ENCODE measurements around the gene TAF1C. TPM values are rescaled to one million over a fixed set of nuclear protein-coding genes. Genes with fewer than 3 reads are reported as not detected.

Gene TAF1C
- total and polyA plus RNA-seq, 10 donors: 31.4 to 133 (median 73.6) TPM

DNA sequence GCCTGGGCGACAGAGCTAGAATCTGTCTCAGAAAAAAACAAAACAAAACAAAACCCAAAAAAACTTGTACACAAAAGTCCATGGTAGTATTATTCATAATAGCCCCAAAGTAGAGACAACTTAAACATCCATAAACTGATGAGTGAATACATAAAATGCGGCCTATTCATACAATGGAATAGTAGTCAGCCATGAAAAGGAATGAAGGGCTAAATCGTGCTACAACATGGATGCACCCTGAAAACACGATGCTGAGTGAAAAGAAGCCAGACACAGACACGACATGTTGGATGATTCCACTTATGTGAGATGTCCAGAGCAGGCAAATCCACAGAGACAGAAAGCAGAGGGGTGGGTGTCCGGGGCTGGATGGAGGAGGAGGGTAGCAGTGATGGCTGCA is 40.7 kb upstream of the TAF1C start:
- intact Hi-C loops (cut with DNase I; ENCODE audit: low total_unique reads): no loop called here

DNA sequence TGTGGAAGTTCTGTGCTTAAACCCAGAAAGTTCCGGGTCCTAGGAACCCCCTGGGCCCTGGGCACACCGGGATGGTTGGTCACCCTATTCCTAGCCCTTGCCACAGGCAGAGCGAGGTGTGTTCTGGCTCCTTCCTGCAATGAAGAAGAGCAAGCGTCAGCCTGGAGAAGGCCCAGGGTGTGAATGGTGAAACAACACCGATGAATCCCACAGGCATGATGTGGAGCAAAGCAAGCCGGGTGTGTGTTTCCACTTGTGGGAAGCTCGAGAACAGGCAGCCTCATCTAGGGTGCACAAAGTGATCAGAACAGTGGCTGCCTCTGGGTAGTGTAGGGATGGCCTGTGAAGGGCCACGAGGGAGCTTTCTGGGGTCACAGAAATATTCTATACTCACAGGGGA is 39.2 kb upstream of the TAF1C start:
- Histone ChIP-seq H3K9me3 (no peaks in the 10 kb centered on the region), H3K27me3 (replicated peaks in 1 of 7) (peaks cover 0 to 54% (median 4%) of the 10 kb centered on the region in 7 donors), H3K36me3 (no peaks in the 10 kb centered on the region), H3K27ac (no peak overlapping the region), H3K4me1 (peaks cover 0 to 13% (median 7%) of the 10 kb centered on the region in 6 donors), H3K4me3 (no peak overlapping the region)
- TF ChIP-seq, protein P1, sequence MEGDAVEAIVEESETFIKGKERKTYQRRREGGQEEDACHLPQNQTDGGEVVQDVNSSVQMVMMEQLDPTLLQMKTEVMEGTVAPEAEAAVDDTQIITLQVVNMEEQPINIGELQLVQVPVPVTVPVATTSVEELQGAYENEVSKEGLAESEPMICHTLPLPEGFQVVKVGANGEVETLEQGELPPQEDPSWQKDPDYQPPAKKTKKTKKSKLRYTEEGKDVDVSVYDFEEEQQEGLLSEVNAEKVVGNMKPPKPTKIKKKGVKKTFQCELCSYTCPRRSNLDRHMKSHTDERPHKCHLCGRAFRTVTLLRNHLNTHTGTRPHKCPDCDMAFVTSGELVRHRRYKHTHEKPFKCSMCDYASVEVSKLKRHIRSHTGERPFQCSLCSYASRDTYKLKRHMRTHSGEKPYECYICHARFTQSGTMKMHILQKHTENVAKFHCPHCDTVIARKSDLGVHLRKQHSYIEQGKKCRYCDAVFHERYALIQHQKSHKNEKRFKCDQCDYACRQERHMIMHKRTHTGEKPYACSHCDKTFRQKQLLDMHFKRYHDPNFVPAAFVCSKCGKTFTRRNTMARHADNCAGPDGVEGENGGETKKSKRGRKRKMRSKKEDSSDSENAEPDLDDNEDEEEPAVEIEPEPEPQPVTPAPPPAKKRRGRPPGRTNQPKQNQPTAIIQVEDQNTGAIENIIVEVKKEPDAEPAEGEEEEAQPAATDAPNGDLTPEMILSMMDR (IDR thresholded peaks at IDR 0.05 in 8 of 11, conservative IDR thresholded peaks at IDR 0.05 in 3 of 11): no peak
- TF ChIP-seq POLR2A (IDR thresholded peaks at IDR 0.05): no peak
- TF ChIP-seq POLR2AphosphoS5 (IDR thresholded peaks at IDR 0.05): no peak
- intact Hi-C loops (cut with DNase I; ENCODE audit: low total_unique reads): no loop called here
- WGBS, 5 donors: 78 to 93% (median 83%) methylated on average over 8 of the region's 8 CpGs
- DNase-seq: no peak

More for the DNA sequence above, 40.7 kb upstream of the TAF1C start:
- Histone ChIP-seq H3K4me1 (peaks cover 0 to 13% (median 7%) of the 10 kb centered on the region in 6 donors), H3K27me3 (replicated peaks in 1 of 7) (peaks cover 0 to 55% (median 4%) of the 10 kb centered on the region in 7 donors), H3K9me3 (no peaks in the 10 kb centered on the region), H3K27ac (no peak overlapping the region), H3K36me3 (no peaks in the 10 kb centered on the region), H3K4me3 (no peak overlapping the region)
- no peak for DNase-seq
- 80 to 93% (median 87%) methylated on average over 6 of the region's 6 CpGs for WGBS, 5 donors
- TF ChIP-seq, protein P1 (IDR thresholded peaks at IDR 0.05 in 8 of 11, conservative IDR thresholded peaks at IDR 0.05 in 3 of 11): no peak
- no peak for TF ChIP-seq POLR2A (IDR thresholded peaks at IDR 0.05)

DNA sequence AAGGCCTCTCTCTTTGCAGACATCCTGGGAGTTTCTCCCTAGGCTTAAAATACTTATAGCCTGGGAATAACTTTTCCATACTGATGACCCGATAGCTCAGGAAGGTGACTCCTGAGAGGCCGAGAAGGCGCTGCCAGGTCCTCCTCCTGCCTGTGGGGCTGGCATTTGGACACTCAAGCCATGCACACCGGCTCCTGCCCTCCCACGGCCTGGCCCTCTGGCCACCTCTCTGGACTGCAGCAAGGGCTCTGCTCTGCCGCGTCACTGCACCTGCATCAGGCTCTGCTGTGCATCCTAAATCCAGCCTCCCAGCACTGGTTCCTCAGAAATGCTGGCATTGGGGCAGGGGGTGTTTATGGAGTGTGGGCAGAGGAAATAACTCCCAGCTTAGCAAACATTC is 38.7 kb upstream of the TAF1C start:
- Histone ChIP-seq H3K36me3 (no peaks in the 10 kb centered on the region), H3K27me3 (replicated peaks in 1 of 7) (peaks cover 0 to 50% (median 1%) of the 10 kb centered on the region in 7 donors), H3K4me3 (no peak overlapping the region), H3K4me1 (peaks cover 0 to 13% (median 7%) of the 10 kb centered on the region in 6 donors), H3K9me3 (no peaks in the 10 kb centered on the region), H3K27ac (no peak overlapping the region)
- no peak for TF ChIP-seq POLR2A (IDR thresholded peaks at IDR 0.05)
- TF ChIP-seq, protein P1 (IDR thresholded peaks at IDR 0.05 in 8 of 11, conservative IDR thresholded peaks at IDR 0.05 in 3 of 11): no peak
- no peak for TF ChIP-seq POLR2AphosphoS5 (IDR thresholded peaks at IDR 0.05)
- intact Hi-C loops (cut with DNase I; ENCODE audit: low total_unique reads): no loop called here
- DNase-seq: no peak
- WGBS, 5 donors: 82 to 94% (median 87%) methylated on average over 5 to 7 of the region's 7 CpGs

DNA sequence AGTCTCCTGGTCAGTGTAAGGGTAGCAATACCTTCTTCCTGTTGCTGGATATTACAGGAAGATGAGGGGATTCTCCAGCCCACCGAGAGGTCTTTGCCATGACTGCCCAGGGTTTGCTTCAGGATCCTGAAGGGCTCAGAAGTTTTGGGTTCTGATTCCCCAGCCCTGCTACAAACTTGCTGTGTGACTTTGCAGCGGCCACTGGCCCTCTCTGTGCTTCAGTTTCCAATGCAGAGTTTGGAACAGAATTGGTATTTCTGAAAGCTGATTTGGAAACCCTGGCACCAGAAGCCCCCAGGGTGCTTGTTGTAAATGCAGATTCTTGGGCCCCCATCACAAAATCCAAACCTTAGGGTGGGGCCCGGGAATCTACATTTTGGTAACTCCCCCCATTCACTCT is 38.3 kb upstream of the TAF1C start:
- Histone ChIP-seq H3K27me3 (replicated peaks in 1 of 7) (peaks cover 0 to 48% (median 0%) of the 10 kb centered on the region in 7 donors), H3K4me3 (no peak overlapping the region), H3K36me3 (no peaks in the 10 kb centered on the region), H3K4me1 (peaks cover 0 to 13% (median 7%) of the 10 kb centered on the region in 6 donors), H3K9me3 (no peaks in the 10 kb centered on the region), H3K27ac (no peak overlapping the region)
- DNase-seq: no peak
- intact Hi-C loops (cut with DNase I; ENCODE audit: low total_unique reads): no loop called here
- TF ChIP-seq, protein P1 (IDR thresholded peaks at IDR 0.05 in 8 of 11, conservative IDR thresholded peaks at IDR 0.05 in 3 of 11): no peak
- WGBS, 5 donors: 80 to 96% (median 89%) methylated on average over 3 of the region's 3 CpGs
